Medulla oblongata (tissue), 1 donor: Measurements from ENCODE around the gene CARF.

Source experiments
- DNase-seq: peaks from one replicate; pipeline ENCODE4 v3.0.0-alpha.2; 2015; ENCODE audit errors: extremely low spot score

CARF gene

GRCh38 chr2:203018181-203018580 is 106.1 kb downstream of the CARF start:
- peak; percentile 40 for DNase-seq

DNA sequence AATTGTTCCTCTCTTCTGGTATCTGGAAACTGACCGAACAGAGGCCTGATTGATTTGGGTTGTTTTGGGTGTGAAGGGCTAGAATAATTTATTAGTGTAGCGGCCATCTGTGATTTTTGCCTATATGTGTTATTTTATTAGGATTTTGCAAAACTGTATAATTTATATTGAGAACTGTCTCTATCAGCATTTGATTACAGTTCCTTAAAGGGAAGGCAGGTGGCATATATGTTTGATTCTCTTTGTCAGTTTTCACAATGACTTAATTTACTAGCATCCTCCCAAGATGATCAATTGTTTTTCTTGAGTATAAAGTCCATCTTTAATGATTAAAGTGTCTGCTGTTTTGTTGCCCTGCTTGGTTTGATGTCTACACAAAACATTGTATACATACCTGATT is 107.1 kb downstream of the CARF start:
- peak; percentile 12 for DNase-seq

GRCh38 chr2:203021991-203022390 is 109.9 kb downstream of the CARF start:
- no peak for DNase-seq

DNA sequence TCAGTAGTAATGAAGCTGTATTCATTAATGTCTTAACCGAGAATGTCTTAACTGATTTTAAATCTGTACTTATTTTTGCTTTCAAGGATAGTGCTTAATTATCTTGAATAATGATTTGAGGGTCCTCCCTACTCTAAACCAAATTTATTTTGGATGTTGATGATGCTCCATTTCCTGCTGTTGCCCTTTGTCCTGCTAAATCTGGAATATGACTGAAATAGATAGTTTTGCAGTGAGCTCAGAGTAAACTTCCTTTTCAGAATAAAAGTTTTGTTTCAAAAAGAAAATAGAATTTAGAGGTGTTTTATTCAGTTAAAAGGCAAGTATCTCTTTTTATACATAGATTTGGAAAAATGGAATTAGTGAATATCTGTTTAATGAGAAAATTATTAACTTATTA is 110.7 kb downstream of the CARF start:
- no peak for DNase-seq

DNA sequence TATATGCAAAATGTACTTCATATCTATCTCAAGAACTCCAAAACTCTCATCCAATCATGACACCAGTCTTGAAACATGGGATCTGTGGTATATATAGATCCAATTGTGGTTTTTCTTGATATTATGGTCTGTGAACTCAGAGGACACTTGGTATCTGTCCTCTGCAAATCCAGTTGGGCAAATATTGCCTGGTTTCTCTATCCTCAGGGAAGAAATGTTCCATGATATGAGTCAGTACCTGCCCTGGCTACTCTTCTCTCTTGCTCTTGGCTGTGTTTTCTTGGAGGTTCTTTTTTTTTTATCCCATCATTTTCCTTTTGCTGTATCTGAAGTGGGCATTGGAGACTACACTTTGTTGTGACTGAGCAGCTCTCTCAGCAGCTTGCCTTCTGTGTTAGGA is 113.5 kb downstream of the CARF start:
- DNase-seq, result no peak

DNA sequence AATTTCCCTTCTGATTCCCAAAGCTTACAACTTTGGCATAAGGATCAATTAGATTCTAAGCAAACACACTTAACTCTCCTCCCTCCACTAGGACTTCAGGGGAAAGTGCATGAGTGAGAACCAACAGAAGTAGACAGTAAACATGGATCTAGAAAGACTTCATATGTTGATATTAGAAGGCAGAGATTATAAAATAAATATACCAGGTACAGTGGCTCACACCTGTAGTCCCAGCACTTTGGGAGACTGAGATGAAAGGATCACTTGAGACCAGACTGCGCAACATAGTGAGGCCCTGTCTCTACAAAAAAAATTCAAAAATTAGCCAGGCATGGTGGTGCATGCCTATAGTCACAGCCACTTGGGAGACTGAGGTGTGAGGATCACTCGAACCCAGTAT is 118.5 kb downstream of the CARF start:
- no peak for DNase-seq

GRCh38 chr2:203030991-203031390 is 118.9 kb downstream of the CARF start:
- DNase-seq, result no peak

GRCh38 chr2:203033395-203033794 is 121.3 kb downstream of the CARF start:
- DNase-seq, result no peak

DNA sequence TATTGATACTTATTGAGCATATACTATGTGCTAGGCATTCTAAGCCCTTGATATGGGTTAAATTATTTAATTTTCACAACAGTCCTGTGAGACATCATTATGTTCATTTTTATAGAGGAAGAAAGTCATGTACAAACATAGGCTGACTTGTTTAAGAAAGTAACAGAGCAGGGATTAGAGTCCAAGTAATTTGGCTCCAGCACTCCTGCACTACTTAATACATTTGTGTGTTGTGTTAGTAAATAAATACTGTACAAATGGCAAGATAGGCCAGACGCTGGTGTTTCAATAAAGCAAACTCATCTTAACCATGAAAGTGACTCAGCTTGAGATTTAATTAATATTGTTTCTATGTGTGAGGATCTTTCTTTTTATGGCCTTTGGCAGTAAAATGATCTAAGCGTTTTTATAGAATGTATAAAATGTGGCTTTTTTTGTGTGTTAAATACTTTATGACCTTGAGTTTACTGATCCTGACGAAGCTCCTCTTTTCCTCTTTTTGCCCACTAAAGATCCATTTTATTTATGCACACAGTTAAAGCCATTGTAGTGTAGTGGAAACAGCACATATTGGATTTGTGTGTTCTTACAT is 123.9 kb downstream of the CARF start:
- no peak for DNase-seq
